GM19023 (cell line): Measurements from ENCODE around the gene OXNAD1.

Experiments
- ATAC-seq: cut with Tn5 transposase; IDR thresholded peaks from one replicate; pipeline ENCODE4 v1.9.1; 2021; ENCODE audit warnings: mild to moderate bottlenecking, moderate library complexity; ENCODE audit not compliant: unreplicated experiment

Gene OXNAD1

GRCh38 chr3:16352428-16352827 is 87.4 kb downstream of the OXNAD1 start:
- no peak for ATAC-seq

- no peak for ATAC-seq
Observed at GRCh38 chr3:16354291-16354690, 89.3 kb downstream of the OXNAD1 start.
